ENCODE measurements around the gene ZNF611.
"Not testable (repeated sequence)": the region's sequence is repeated elsewhere in the genome, so short reads cannot be mapped to it uniquely, and the experiment has no call there.

The ZNF611 gene

DNA sequence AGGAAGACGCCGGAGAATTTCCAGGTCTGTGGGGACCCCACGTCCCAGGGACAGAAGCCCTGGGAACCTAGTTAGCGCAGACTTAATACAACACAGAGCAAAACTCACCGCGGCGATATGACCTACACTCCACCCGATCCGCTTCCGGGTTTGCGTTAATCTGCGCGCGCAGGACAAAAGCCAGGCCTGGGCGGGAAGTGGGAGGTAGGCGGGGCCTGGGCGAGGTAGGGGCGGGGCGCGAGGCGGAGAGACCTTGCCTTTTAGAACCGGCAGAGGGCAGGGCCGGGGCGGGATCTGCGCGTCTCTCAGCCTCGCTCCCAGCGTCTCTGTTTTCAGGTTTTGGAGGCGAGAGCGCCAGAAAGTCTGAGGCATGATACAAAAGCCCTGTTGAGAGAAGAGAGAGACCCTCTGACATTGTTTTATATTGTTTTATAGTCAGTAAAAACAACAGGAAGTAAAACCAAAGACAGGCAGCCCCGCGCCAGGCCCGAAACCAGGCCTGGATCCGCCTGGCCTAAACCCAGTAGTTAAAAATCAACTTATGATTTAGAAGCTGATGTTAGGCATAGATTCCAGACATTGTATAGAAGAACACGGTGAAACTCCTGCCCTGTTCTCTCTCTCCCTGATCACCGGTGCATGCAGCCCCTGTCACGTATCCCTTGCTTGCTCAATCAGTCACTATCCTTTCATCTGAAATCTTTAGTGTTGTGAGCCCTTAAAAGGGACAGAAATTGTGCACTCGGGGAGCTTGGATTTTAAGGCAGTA is at the start of gene ZNF611:
ZNF611 (minus strand) TSS at position 152 of the 769 bp plus-strand sequence. CDS start 19,150 bp downstream, outside the sequence.
- H3K9me3 ChIP-seq, result no peaks in the 10 kb centered on the region

DNA sequence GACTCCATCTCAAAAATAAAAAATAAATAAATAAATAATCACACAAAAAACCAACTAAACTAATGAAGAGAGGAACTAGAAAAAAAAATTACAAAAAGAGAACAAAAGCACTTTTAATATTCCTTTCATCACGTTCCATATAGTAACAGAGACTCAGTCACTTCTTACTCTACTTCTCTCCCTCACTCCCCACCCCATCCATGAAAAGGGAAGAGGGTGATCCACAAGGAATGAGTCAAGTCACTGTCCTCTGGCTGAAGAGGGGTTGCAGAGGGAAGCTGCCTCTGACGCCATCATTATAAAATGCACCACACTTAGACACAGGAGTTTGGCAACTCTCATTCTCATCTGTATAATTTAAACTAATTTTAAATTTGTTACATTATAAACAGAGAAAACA is 48.0 kb upstream of the ZNF611 start:
- not testable (repeated sequence) for H3K27ac ChIP-seq, H4K20me1 ChIP-seq, H3K9ac ChIP-seq, H3K27me3 ChIP-seq, H3K9me3 ChIP-seq, H3K4me2 ChIP-seq, H3K4me3 ChIP-seq
- Histone ChIP-seq H3K36me3 (peaks cover 42% of the 10 kb centered on the region), H3K4me1 (peaks cover 32% of the 10 kb centered on the region)

More for the DNA sequence above, at the start of gene ZNF611:
- Histone ChIP-seq H3K4me2 (peak within 1 kb of the TSS; percentile 93), H3K9ac (peak within 1 kb of the TSS; percentile 94), H3K36me3 (peaks cover 9% of the 10 kb centered on the region; the same call in 1 of the 2 replicates), H3K27ac (peak within 1 kb of the TSS; percentile 87), H3K27me3 (no peaks in the 10 kb centered on the region), H3K4me1 (peaks cover 26% of the 10 kb centered on the region), H3K4me3 (peak within 1 kb of the TSS; percentile 86), H4K20me1 (no peaks in the 10 kb centered on the region)
- TF ChIP-seq Cebpa-rat (IDR thresholded peaks at IDR 0.05), result no peak

GRCh38 chr19:52778811-52779210 is 44.0 kb upstream of the ZNF611 start:
- H3K4me2 ChIP-seq, result no peak overlapping the region
- H3K4me3 ChIP-seq, result no peak overlapping the region
- no peak overlapping the region for H3K9ac ChIP-seq
- H3K9me3 ChIP-seq, result peaks cover 3% of the 10 kb centered on the region; the same call in 1 of the 2 replicates
- H3K27me3 ChIP-seq, result no peaks in the 10 kb centered on the region
- peaks cover 7% of the 10 kb centered on the region; the same call in 1 of the 2 replicates for H4K20me1 ChIP-seq
- peaks cover 10% of the 10 kb centered on the region; the same call in 1 of the 2 replicates for H3K4me1 ChIP-seq
- TF ChIP-seq Cebpa-rat (IDR thresholded peaks at IDR 0.05), result no peak
- H3K36me3 ChIP-seq, result peaks cover 75% of the 10 kb centered on the region
- no peak overlapping the region for H3K27ac ChIP-seq

DNA sequence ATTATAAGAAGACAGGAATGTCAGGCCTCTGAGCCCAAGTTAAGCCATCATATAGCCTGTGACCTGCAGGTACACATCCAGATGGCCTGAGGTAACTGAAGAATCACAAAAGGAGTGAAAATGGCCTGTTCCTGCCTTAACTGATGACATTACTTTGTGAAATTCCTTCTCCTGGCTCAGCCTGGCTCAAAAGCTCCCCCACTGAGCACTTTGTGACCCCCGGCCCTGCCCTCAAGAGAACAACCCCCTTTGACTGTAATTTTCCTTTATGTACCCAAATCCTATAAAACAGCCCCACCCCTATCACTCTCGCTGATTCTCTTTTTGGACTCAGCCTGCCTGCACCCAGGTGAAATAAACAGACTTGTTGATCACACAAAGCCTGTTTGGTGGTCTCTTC is 21.6 kb upstream of the ZNF611 start:
- not testable (repeated sequence) for H3K4me2 ChIP-seq, H3K4me3 ChIP-seq, H3K9ac ChIP-seq, H3K36me3 ChIP-seq, H3K4me1 ChIP-seq, H3K27ac ChIP-seq, H4K20me1 ChIP-seq, H3K27me3 ChIP-seq, H3K9me3 ChIP-seq

- Histone ChIP-seq H3K27me3 (no peaks in the 10 kb centered on the region), H3K4me3 (no peak overlapping the region), H3K9me3 (no peaks in the 10 kb centered on the region), H3K27ac (no peak overlapping the region), H3K4me1 (no peaks in the 10 kb centered on the region), H3K4me2 (no peak overlapping the region), H3K9ac (no peak overlapping the region), H4K20me1 (no peaks in the 10 kb centered on the region), H3K36me3 (no peaks in the 10 kb centered on the region)
- no peak for TF ChIP-seq Cebpa-rat (IDR thresholded peaks at IDR 0.05)
Observed at GRCh38 chr19:52749780-52750179, 14.9 kb upstream of the ZNF611 start.

GRCh38 chr19:52748336-52748950 is 13.6 kb upstream of the ZNF611 start:
- H3K4me2 ChIP-seq, result no peak overlapping the region
- H3K27ac ChIP-seq, result no peak overlapping the region
- H3K27me3 ChIP-seq, result no peaks in the 10 kb centered on the region
- no peaks in the 10 kb centered on the region for H4K20me1 ChIP-seq
- H3K9ac ChIP-seq, result no peak overlapping the region
- no peak overlapping the region for H3K4me3 ChIP-seq
- no peaks in the 10 kb centered on the region for H3K4me1 ChIP-seq
- TF ChIP-seq Cebpa-rat (IDR thresholded peaks at IDR 0.05), result no peak
- no peaks in the 10 kb centered on the region for H3K9me3 ChIP-seq
- no peaks in the 10 kb centered on the region for H3K36me3 ChIP-seq

GRCh38 chr19:52745919-52746318 is 11.1 kb upstream of the ZNF611 start:
- H3K4me2 ChIP-seq, H4K20me1 ChIP-seq: not testable (repeated sequence)

GRCh38 chr19:52743091-52743490 is 8.2 kb upstream of the ZNF611 start:
- no peaks in the 10 kb centered on the region for H4K20me1 ChIP-seq
- H3K9me3 ChIP-seq, result no peaks in the 10 kb centered on the region
- H3K4me3 ChIP-seq, result no peak overlapping the region
- TF ChIP-seq Cebpa-rat (IDR thresholded peaks at IDR 0.05), result no peak
- peaks cover 14% of the 10 kb centered on the region for H3K4me1 ChIP-seq
- 0 out of 2 replicates have a peak overlapping the region, but pooled peaks have one; percentile 43 for H3K4me2 ChIP-seq
- no peaks in the 10 kb centered on the region for H3K27me3 ChIP-seq
- no peaks in the 10 kb centered on the region for H3K36me3 ChIP-seq
- no peak overlapping the region for H3K27ac ChIP-seq
- H3K9ac ChIP-seq, result no peak overlapping the region

More at GRCh38 chr19:52745919-52746318, 11.1 kb upstream of the ZNF611 start:
- H3K4me1 ChIP-seq, result peaks cover 14% of the 10 kb centered on the region
- H3K27ac ChIP-seq, H3K9ac ChIP-seq, H3K9me3 ChIP-seq, H3K27me3 ChIP-seq, H3K4me3 ChIP-seq, H3K36me3 ChIP-seq: not testable (repeated sequence)

DNA sequence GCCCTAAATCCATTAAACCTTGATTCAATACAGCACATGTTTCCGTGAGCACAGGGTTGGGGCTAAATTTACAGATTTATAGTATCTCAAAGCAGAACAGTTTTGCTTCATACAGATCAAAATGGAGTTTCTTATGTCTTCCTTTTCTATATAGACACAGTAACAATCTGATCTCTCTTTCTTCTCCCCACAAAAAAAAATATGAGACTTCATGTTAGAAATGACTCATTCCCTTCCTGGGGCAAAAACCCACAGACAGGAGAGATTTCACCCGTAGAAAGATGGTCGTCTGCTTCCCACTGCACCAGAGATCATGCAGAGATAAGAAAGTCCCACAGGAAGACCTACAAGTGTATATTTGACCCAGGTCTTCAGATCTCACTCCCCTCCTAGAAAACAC is 7.7 kb upstream of the ZNF611 start:
- Histone ChIP-seq H4K20me1 (no peaks in the 10 kb centered on the region), H3K27me3 (no peaks in the 10 kb centered on the region), H3K9ac (no peak overlapping the region), H3K4me1 (peaks cover 14% of the 10 kb centered on the region), H3K4me3 (no peak overlapping the region), H3K9me3 (no peaks in the 10 kb centered on the region), H3K27ac (no peak overlapping the region), H3K36me3 (no peaks in the 10 kb centered on the region), H3K4me2 (peak overlapping the region; percentile 43)
- no peak for TF ChIP-seq Cebpa-rat (IDR thresholded peaks at IDR 0.05)

- TF ChIP-seq Cebpa-rat (IDR thresholded peaks at IDR 0.05), result no peak
- no peaks in the 10 kb centered on the region for H3K27me3 ChIP-seq
- no peak overlapping the region for H3K4me3 ChIP-seq
- peak overlapping the region; percentile 43 for H3K4me2 ChIP-seq
- H3K4me1 ChIP-seq, result peaks cover 14% of the 10 kb centered on the region
- no peak overlapping the region for H3K27ac ChIP-seq
- H3K9me3 ChIP-seq, result no peaks in the 10 kb centered on the region
- H4K20me1 ChIP-seq, result no peaks in the 10 kb centered on the region
- no peaks in the 10 kb centered on the region for H3K36me3 ChIP-seq
- H3K9ac ChIP-seq, result no peak overlapping the region
Observed at GRCh38 chr19:52741951-52742485, 7.2 kb upstream of the ZNF611 start.

GRCh38 chr19:52741371-52741770 is 6.5 kb upstream of the ZNF611 start:
- H3K9me3 ChIP-seq, H3K36me3 ChIP-seq, H3K27me3 ChIP-seq, H4K20me1 ChIP-seq, H3K27ac ChIP-seq, H3K9ac ChIP-seq, H3K4me2 ChIP-seq, H3K4me3 ChIP-seq: not testable (repeated sequence)
- peaks cover 14% of the 10 kb centered on the region for H3K4me1 ChIP-seq
